ENCODE data around the gene ZC3HAV1L. TPM values are rescaled to one million over a fixed set of nuclear protein-coding genes. Genes with fewer than 3 reads are reported as not detected.
A peak's percentile ranks its signal among the peaks of the same experiment; 100 is the strongest.

Gene ZC3HAV1L
- total and polyA plus RNA-seq, 2 of the 8 experiments (the other 6 are each of a cell fraction or from before 2014, with no cell fraction given) = 5.2 to 7.0 TPM

DNA sequence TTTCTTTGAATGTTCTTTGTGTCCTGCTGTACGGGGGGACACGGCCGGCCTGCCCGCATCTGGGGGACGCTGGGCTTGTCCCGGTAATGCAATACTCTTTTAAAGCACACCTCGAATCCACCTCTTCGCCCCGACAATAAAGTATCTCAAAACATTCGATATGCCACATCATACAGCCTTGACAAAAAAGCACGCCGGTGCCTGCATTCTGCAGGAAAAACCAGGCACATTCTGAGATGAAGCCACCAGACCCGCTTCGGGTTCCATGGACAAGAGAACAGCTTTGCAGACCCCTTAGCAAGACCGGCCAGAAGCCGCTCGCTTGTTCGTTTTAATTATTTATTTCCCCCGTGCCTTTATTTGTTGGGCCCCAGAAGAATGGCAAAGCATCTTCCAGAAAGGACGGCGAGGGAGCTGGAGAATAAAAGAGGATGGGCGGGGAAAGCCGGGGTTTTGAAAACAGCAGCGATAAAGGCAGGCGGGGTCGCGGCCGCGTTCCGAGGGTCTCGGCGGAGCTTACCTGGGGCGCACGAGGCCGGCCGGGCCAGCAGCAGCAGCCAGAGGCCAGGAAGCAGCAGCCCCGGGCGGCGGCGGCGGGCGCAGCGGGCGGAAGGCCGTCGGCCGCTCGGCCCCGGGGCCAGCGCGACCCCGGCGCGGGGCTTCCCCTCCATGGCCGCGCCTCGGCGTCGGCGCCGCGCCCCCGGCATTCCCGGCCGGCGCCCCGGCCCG, 55.1 kb downstream of the ZC3HAV1L start (continued):
- TF ChIP-seq, protein P1, sequence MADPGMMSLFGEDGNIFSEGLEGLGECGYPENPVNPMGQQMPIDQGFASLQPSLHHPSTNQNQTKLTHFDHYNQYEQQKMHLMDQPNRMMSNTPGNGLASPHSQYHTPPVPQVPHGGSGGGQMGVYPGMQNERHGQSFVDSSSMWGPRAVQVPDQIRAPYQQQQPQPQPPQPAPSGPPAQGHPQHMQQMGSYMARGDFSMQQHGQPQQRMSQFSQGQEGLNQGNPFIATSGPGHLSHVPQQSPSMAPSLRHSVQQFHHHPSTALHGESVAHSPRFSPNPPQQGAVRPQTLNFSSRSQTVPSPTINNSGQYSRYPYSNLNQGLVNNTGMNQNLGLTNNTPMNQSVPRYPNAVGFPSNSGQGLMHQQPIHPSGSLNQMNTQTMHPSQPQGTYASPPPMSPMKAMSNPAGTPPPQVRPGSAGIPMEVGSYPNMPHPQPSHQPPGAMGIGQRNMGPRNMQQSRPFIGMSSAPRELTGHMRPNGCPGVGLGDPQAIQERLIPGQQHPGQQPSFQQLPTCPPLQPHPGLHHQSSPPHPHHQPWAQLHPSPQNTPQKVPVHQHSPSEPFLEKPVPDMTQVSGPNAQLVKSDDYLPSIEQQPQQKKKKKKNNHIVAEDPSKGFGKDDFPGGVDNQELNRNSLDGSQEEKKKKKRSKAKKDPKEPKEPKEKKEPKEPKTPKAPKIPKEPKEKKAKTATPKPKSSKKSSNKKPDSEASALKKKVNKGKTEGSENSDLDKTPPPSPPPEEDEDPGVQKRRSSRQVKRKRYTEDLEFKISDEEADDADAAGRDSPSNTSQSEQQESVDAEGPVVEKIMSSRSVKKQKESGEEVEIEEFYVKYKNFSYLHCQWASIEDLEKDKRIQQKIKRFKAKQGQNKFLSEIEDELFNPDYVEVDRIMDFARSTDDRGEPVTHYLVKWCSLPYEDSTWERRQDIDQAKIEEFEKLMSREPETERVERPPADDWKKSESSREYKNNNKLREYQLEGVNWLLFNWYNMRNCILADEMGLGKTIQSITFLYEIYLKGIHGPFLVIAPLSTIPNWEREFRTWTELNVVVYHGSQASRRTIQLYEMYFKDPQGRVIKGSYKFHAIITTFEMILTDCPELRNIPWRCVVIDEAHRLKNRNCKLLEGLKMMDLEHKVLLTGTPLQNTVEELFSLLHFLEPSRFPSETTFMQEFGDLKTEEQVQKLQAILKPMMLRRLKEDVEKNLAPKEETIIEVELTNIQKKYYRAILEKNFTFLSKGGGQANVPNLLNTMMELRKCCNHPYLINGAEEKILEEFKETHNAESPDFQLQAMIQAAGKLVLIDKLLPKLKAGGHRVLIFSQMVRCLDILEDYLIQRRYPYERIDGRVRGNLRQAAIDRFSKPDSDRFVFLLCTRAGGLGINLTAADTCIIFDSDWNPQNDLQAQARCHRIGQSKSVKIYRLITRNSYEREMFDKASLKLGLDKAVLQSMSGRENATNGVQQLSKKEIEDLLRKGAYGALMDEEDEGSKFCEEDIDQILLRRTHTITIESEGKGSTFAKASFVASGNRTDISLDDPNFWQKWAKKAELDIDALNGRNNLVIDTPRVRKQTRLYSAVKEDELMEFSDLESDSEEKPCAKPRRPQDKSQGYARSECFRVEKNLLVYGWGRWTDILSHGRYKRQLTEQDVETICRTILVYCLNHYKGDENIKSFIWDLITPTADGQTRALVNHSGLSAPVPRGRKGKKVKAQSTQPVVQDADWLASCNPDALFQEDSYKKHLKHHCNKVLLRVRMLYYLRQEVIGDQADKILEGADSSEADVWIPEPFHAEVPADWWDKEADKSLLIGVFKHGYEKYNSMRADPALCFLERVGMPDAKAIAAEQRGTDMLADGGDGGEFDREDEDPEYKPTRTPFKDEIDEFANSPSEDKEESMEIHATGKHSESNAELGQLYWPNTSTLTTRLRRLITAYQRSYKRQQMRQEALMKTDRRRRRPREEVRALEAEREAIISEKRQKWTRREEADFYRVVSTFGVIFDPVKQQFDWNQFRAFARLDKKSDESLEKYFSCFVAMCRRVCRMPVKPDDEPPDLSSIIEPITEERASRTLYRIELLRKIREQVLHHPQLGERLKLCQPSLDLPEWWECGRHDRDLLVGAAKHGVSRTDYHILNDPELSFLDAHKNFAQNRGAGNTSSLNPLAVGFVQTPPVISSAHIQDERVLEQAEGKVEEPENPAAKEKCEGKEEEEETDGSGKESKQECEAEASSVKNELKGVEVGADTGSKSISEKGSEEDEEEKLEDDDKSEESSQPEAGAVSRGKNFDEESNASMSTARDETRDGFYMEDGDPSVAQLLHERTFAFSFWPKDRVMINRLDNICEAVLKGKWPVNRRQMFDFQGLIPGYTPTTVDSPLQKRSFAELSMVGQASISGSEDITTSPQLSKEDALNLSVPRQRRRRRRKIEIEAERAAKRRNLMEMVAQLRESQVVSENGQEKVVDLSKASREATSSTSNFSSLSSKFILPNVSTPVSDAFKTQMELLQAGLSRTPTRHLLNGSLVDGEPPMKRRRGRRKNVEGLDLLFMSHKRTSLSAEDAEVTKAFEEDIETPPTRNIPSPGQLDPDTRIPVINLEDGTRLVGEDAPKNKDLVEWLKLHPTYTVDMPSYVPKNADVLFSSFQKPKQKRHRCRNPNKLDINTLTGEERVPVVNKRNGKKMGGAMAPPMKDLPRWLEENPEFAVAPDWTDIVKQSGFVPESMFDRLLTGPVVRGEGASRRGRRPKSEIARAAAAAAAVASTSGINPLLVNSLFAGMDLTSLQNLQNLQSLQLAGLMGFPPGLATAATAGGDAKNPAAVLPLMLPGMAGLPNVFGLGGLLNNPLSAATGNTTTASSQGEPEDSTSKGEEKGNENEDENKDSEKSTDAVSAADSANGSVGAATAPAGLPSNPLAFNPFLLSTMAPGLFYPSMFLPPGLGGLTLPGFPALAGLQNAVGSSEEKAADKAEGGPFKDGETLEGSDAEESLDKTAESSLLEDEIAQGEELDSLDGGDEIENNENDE (IDR thresholded peaks at IDR 0.05; ENCODE audit: insufficient replicate concordance, low read length) = no peak
- TF ChIP-seq CEBPB (IDR thresholded peaks at IDR 0.05; ENCODE audit: low read depth, low read length) = no peak
- TF ChIP-seq NRF1 (IDR thresholded peaks at IDR 0.05; ENCODE audit: low read depth, low read length) = no peak
- no peak for TF ChIP-seq CTBP2 (IDR thresholded peaks at IDR 0.05; ENCODE audit: borderline replicate concordance, insufficient read depth, insufficient read length, low read length)
- peak; percentile 60 for TF ChIP-seq MAX (IDR thresholded peaks at IDR 0.05)
- TF ChIP-seq CHD2 (IDR thresholded peaks at IDR 0.05; ENCODE audit: low read length) = no peak
- TF ChIP-seq, protein P2, sequence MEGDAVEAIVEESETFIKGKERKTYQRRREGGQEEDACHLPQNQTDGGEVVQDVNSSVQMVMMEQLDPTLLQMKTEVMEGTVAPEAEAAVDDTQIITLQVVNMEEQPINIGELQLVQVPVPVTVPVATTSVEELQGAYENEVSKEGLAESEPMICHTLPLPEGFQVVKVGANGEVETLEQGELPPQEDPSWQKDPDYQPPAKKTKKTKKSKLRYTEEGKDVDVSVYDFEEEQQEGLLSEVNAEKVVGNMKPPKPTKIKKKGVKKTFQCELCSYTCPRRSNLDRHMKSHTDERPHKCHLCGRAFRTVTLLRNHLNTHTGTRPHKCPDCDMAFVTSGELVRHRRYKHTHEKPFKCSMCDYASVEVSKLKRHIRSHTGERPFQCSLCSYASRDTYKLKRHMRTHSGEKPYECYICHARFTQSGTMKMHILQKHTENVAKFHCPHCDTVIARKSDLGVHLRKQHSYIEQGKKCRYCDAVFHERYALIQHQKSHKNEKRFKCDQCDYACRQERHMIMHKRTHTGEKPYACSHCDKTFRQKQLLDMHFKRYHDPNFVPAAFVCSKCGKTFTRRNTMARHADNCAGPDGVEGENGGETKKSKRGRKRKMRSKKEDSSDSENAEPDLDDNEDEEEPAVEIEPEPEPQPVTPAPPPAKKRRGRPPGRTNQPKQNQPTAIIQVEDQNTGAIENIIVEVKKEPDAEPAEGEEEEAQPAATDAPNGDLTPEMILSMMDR (IDR thresholded peaks at IDR 0.05; ENCODE audit: control extremely low read depth in 1 of 3, insufficient read depth in 1 of 3, low read depth in 1 of 3, low read length in 3 of 3) = no peak
